HepG2 (cell line): ENCODE results near the gene SRBD1. TPM values are rescaled to one million over a fixed set of nuclear protein-coding genes. Genes with fewer than 3 reads are reported as not detected.

Experiments
- ATAC-seq: fragments of 200-7000 bp; cut with Tn5 transposase; 3 replicates; pipeline ENCODE4 v1.9.1; 2020; ENCODE audit warnings: mild to moderate bottlenecking, moderate library complexity
- BruUV-seq: library from RNA; stranded (reverse); fragments of 400-500 nt; replicated peaks from 2 replicates; lab custom pipeline; 2021; lab: Mats Ljungman, UMichigan
- CTCF ChIA-PET: fragments of 300-600 bp; formaldehyde crosslinking; extraction: SDS; loops from one replicate; lab custom pipeline; 2021; ENCODE audit warnings: low total read pairs, inconsistent platforms, low intra/inter-chr PET ratio; lab: Yijun Ruan, JAX
- POLR2A ChIA-PET: fragments of 350-600 bp; sonication (Branson Sonifier 250); formaldehyde crosslinking; loops from one replicate; lab custom pipeline; 2020; ENCODE audit warnings: antibody characterized with exemption, inconsistent platforms; lab: Yijun Ruan, JAX
- DNase-seq: peaks from one replicate; pipeline ENCODE4 v3.0.0-alpha.2; 2015; ENCODE audit warnings: low spot score
- FAIRE-seq: peaks from 3 replicates; lab custom pipeline; 2011; peaks lifted over from hg19 to GRCh38; lab: Jason Lieb, UNC
- H2AFZ ChIP-seq: one replicate; pipeline ENCODE4 v1.6.1; 2011; ENCODE audit warnings: low read length, inconsistent platforms
- H3K27ac ChIP-seq: fragments of 300-600 bp; 3 replicates; pipeline ENCODE4 v1.8.0; 2011; ENCODE audit warnings: mixed run types, mild to moderate bottlenecking, mixed read lengths, low read length, inconsistent platforms; ENCODE audit not compliant: insufficient read depth; ENCODE audit errors: extremely low read length
- H3K27me3 ChIP-seq, 2 experiments: fragments of 200-600 bp in 1 of 2; 2 replicates in 1 of 2; 3 replicates in 1 of 2; pipeline versions ENCODE4 v1.6.0 to v1.8.0; 2011; ENCODE audit warnings: low read length in 2 of 2, mild to moderate bottlenecking in 2 of 2, moderate library complexity in 2 of 2, inconsistent platforms in 1 of 2; ENCODE audit not compliant: insufficient read depth in 2 of 2, control insufficient read depth in 1 of 2
- H3K36me3 ChIP-seq, 2 experiments: fragments of 200-600 bp in 1 of 2; replicated peaks in 1 of 2; 2 replicates in 1 of 2; 3 replicates in 1 of 2; pipeline versions ENCODE4 v1.5.1 to v1.8.0; 2011; ENCODE audit warnings: low read length in 2 of 2, inconsistent platforms in 1 of 2; ENCODE audit not compliant: insufficient read depth in 2 of 2, control insufficient read depth in 1 of 2
- H3K4me1 ChIP-seq: 2 replicates; pipeline ENCODE4 v1.5.1; 2012; ENCODE audit warnings: low read length, inconsistent platforms; ENCODE audit not compliant: insufficient read depth
- H3K4me2 ChIP-seq: 2 replicates; pipeline ENCODE4 v1.6.0; 2011; ENCODE audit warnings: low read depth, low read length, inconsistent platforms
- H3K4me3 ChIP-seq, 3 experiments: fragments of 200-600 bp in 1 of 3; sonication (generic), shearing (Covaris generic) in 1 of 3; replicated peaks in 1 of 3; 2 replicates each; pipeline ENCODE4 v1.5.1; 2011 to 2016; ENCODE audit warnings: low read length in 3 of 3, inconsistent platforms in 2 of 3, low read depth in 2 of 3, mild to moderate bottlenecking in 2 of 3, control low read depth in 1 of 3, mixed read lengths in 1 of 3; ENCODE audit not compliant: insufficient read depth in 1 of 3
- H3K79me2 ChIP-seq: one replicate; pipeline ENCODE4 v1.6.1; 2011; ENCODE audit warnings: low read length, inconsistent platforms; ENCODE audit not compliant: insufficient read depth
- H3K9ac ChIP-seq: 2 replicates; pipeline ENCODE4 v1.6.0; 2011; ENCODE audit warnings: mild to moderate bottlenecking, low read depth, low read length, inconsistent platforms; ENCODE audit not compliant: insufficient read depth
- H3K9me3 ChIP-seq: 2 replicates; pipeline ENCODE4 v1.5.1; 2012; ENCODE audit warnings: mild to moderate bottlenecking, low read length
- H4K20me1 ChIP-seq: 2 replicates; pipeline ENCODE4 v1.6.0; 2011; ENCODE audit warnings: inconsistent platforms, mild to moderate bottlenecking, low read length, moderate library complexity; ENCODE audit not compliant: insufficient read depth
- BORCS8-MEF2B ChIP-seq: sonication (generic); formaldehyde crosslinking; IDR thresholded peaks from 2 replicates; pipeline ENCODE4 v1.8.0; 2022; ENCODE audit warnings: mild to moderate bottlenecking, missing genetic modification reagents
- HNRNPK ChIP-seq: fragments of 200-400 bp; formaldehyde crosslinking; IDR thresholded peaks from 2 replicates; pipeline ENCODE4 v1.6.1; 2018; ENCODE audit warnings: low read length, low read depth, moderate library complexity, mild to moderate bottlenecking; ENCODE audit not compliant: poor library complexity, severe bottlenecking
- ISL2 ChIP-seq: sonication (generic); formaldehyde crosslinking; IDR thresholded peaks from 2 replicates; pipeline ENCODE4 v1.5.0; 2020; ENCODE audit warnings: missing genetic modification reagents
- KLF9 ChIP-seq: IDR thresholded peaks from 2 replicates; pipeline ENCODE4 v1.6.1; 2016; ENCODE audit warnings: low read depth
- MIXL1 ChIP-seq: IDR thresholded peaks from 2 replicates; pipeline ENCODE4 v1.6.1; 2016
- NAIF1 ChIP-seq: sonication (generic); formaldehyde crosslinking; IDR thresholded peaks from 2 replicates; pipeline ENCODE4 v1.5.0; 2020; ENCODE audit warnings: mild to moderate bottlenecking, missing genetic modification reagents, borderline replicate concordance
- NFRKB ChIP-seq: fragments of 450-650 bp; IDR thresholded peaks from 2 replicates; pipeline ENCODE4 v1.6.1; 2017
- NR2F6 ChIP-seq, 2 experiments: IDR thresholded peaks; 2 replicates each; pipeline ENCODE4 v1.6.1; 2016; ENCODE audit warnings: antibody characterized with exemption in 1 of 2, mild to moderate bottlenecking in 1 of 2
- NR3C1 ChIP-seq: sonication (generic); formaldehyde crosslinking; IDR thresholded peaks from 2 replicates; pipeline ENCODE4 v1.4.0; 2020; ENCODE audit warnings: missing genetic modification reagents
- TBX2 ChIP-seq: sonication (generic); formaldehyde crosslinking; IDR thresholded peaks from 2 replicates; pipeline ENCODE4 v1.5.0; 2020; ENCODE audit warnings: missing genetic modification reagents, mild to moderate bottlenecking, borderline replicate concordance
- ZBTB7A ChIP-seq: sonication (generic); formaldehyde crosslinking; IDR thresholded peaks from 2 replicates; pipeline ENCODE4 v1.8.0; 2022; ENCODE audit warnings: mild to moderate bottlenecking, missing genetic modification reagents
- ZNF292 ChIP-seq: sonication (generic); formaldehyde crosslinking; IDR thresholded peaks from 2 replicates; pipeline ENCODE4 v1.8.1; 2022; ENCODE audit warnings: mild to moderate bottlenecking, low read depth, missing genetic modification reagents, borderline replicate concordance
- ZNF30 ChIP-seq: sonication (generic); formaldehyde crosslinking; IDR thresholded peaks from 2 replicates; pipeline ENCODE4 v1.5.0; 2020; ENCODE audit warnings: mild to moderate bottlenecking, missing genetic modification reagents
- in situ Hi-C: cut with HindIII; loops from 2 replicates; pipeline ENCODE4 v1.10.0; 2017; ENCODE audit warnings: low pct_unique_long_range_greater_than_20kb; ENCODE audit not compliant: extremely low pct_ligation_motif_present
- intact Hi-C: fragments of 100-400 bp; cut with micrococcal nuclease; formaldehyde crosslinking; loops from one replicate; pipeline ENCODE4 v1.10.0; 2022; ENCODE audit not compliant: unreplicated experiment
- polyA plus RNA-seq, 8 experiments: library from polyadenylated mRNA; depleted of rRNA in 3 of 8; stranded (reverse) in 7 of 8; unstranded in 1 of 8; fragments of >200 nt; fragmentation: Illumina TruSeq in 4 of 8; extraction: Trizol in 4 of 8; gene quantifications; 2 replicates each; pipeline versions ENCODE4 v1.2.1 to v1.2.3, GENCODE V29; 2011 to 2016; ENCODE audit warnings: low read depth in 4 of 8, missing spikeins in 1 of 8, mixed read lengths in 1 of 8; ENCODE audit not compliant: insufficient read depth in 1 of 8
- total RNA-seq, 5 experiments: library from RNA; depleted of rRNA; stranded (reverse); fragments of >200 nt; fragmentation: Illumina TruSeq; extraction: Trizol; gene quantifications; 2 replicates each; pipeline ENCODE4 v1.2.3, GENCODE V29; 2016; ENCODE audit warnings: low read depth in 1 of 5
- TF ChIP-seq, protein P1 (sequence below): IDR thresholded peaks from 2 replicates; pipeline ENCODE4 v1.6.1; 2016; ENCODE audit warnings: missing biosample characterization, missing genetic modification reagents, low read depth

SRBD1 gene
- total and polyA plus RNA-seq, 2 of the 13 experiments (the other 11 are each of a cell fraction or from before 2014, with no cell fraction given) = 3.2 to 23.9 TPM

DNA sequence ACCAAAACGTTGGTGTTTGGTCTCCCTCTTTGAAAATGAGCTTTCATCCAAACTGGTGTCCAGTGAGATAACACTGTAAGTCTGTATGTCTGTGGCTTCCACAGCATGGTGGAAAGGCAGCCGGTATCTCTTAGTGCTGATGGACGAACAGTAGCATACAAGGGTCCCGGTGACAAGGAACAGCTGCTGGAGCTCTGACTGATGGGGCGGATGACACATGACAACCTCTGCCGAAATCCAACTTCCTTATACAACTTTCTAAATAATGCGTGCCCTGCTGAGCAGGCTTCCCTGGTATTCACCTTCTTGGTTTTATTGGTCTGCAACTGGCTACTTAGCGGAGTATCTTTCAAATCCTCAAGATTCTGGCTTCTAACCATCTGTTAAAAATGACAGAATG, 216.2 kb downstream of the SRBD1 start (continued):
- TF ChIP-seq ZBTB7A = no peak

- Histone ChIP-seq H3K27ac (no peak overlapping the region), H3K27me3 (no peaks in the 10 kb centered on the region), H3K36me3 (no peaks in the 10 kb centered on the region; a peak in 4 of 5 replicates), H2AFZ (no peak overlapping the region), H3K79me2 (no peaks in the 10 kb centered on the region), H3K9ac (no peak overlapping the region), H4K20me1 (no peaks in the 10 kb centered on the region), H3K4me2 (no peak overlapping the region), H3K9me3 (no peaks in the 10 kb centered on the region), H3K4me1 (peaks cover 24% of the 10 kb centered on the region)
- in situ Hi-C loops (no loop called here), intact Hi-C loops (no loop called here)
- DNase-seq (no peak), FAIRE-seq (no peak), ATAC-seq (no peak)
- ChIA-PET POLR2A (no interaction called here), CTCF (no interaction called here)
- BruUV-seq = no TSS peak
- TF ChIP-seq, protein P1, sequence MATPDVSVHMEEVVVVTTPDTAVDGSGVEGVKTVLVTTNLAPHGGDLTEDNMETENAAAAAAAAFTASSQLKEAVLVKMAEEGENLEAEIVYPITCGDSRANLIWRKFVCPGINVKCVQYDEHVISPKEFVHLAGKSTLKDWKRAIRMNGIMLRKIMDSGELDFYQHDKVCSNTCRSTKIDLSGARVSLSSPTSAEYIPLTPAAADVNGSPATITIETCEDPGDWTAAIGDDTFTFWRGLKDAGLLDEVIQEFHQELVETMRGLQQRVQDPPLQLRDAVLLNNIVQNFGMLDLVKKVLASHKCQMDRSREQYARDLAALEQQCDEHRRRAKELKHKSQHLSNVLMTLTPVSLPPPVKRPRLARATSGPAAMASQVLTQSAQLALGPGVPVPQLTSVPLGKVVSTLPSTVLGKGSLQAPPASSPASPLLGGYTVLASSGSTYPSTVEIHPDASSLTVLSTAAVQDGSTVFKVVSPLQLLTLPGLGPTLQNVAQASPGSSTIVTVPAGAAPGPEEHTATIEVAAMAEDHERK (CRISPR knock-in tag) = no peak
- TF ChIP-seq MIXL1 (CRISPR knock-in tag) (no peak), ISL2 (CRISPR knock-in tag) (no peak), NR2F6 (IDR thresholded peaks at IDR 0.05) (no peak), NR2F6 (CRISPR knock-in tag; IDR thresholded peaks at IDR 0.05) (no peak), ZNF30 (CRISPR knock-in tag) (no peak), NFRKB (no peak), KLF9 (CRISPR knock-in tag) (no peak), TBX2 (CRISPR knock-in tag) (no peak), NAIF1 (CRISPR knock-in tag) (no peak), BORCS8-MEF2B (no peak), NR3C1 (CRISPR knock-in tag) (no peak), HNRNPK (no peak), ZNF292 (CRISPR knock-in tag) (no peak)
- TF ChIP-seq, all 625 proteins: peak for 0
- H3K4me3 ChIP-seq = no peak overlapping the region
Observed at GRCh38 chr2:45394216-45394615, 216.9 kb downstream of the SRBD1 start.
